HCT116 (cell line): Measurements from ENCODE around the gene ZMYM2. TPM values are rescaled to one million over a fixed set of nuclear protein-coding genes. Genes with fewer than 3 reads are reported as not detected.

Experiments
- ATAC-seq: fragments of 200-7000 bp; cut with Tn5 transposase; 2 replicates; pipeline ENCODE4 v1.9.1; 2020; ENCODE audit warnings: mild to moderate bottlenecking, moderate library complexity
- BruUV-seq: library from RNA; stranded (reverse); fragments of 400-500 nt; replicated peaks from 2 replicates; lab custom pipeline; 2021; lab: Mats Ljungman, UMichigan
- CTCF ChIA-PET: fragments of 300-600 bp; sonication (Branson Sonifier 250); formaldehyde crosslinking; loops from one replicate; lab custom pipeline; 2021; ENCODE audit warnings: antibody characterized with exemption; lab: Charles Lee
- POLR2A ChIA-PET: fragments of 300-600, 350-600 bp; sonication (Branson Sonifier 250); formaldehyde crosslinking; loops from one replicate; lab custom pipeline; 2021; ENCODE audit warnings: antibody characterized with exemption; lab: Charles Lee
- RAD21 ChIA-PET, 2 experiments: fragments of 300-600 bp; sonication (Branson Sonifier 250); formaldehyde crosslinking; loops; one replicate each; lab custom pipeline; 2023; ENCODE audit warnings: low total read pairs in 2 of 2; ENCODE audit not compliant: uncharacterized antibody in 2 of 2, unreplicated experiment in 2 of 2, low non-redundant PET in 1 of 2; lab: Charles Lee
- DNase-seq: peaks from one replicate; pipeline ENCODE4 v3.0.0-alpha.2; 2010; ENCODE audit warnings: low read depth, low spot score
- H2AFZ ChIP-seq: fragments of 200-600 bp; shearing (Covaris generic), sonication (generic); 2 replicates; pipeline ENCODE4 v1.6.1; 2017; ENCODE audit warnings: low read depth, mixed run types, mixed read lengths, antibody characterized with exemption, low read length; ENCODE audit not compliant: poor library complexity, severe bottlenecking
- H3K27ac ChIP-seq: 2 replicates; pipeline ENCODE4 v1.5.1; 2012; ENCODE audit warnings: low read depth, low read length
- H3K27me3 ChIP-seq: fragments of 200-600 bp; sonication (generic); 2 replicates; pipeline ENCODE4 v1.6.1; 2016; ENCODE audit warnings: mixed run types, low read length, mixed read lengths; ENCODE audit not compliant: insufficient read depth
- H3K36me3 ChIP-seq, 2 experiments: fragments of 200-500 bp in 1 of 2; fragments of 200-600 bp in 1 of 2; sonication (Bioruptor generic) in 1 of 2; sonication (generic) in 1 of 2; 2 replicates each; pipeline versions ENCODE4 v1.5.1 to v1.6.1; 2014 to 2016; ENCODE audit warnings: low read length in 2 of 2, inconsistent platforms in 1 of 2, mixed read lengths in 1 of 2, mixed run types in 1 of 2; ENCODE audit not compliant: insufficient read depth in 2 of 2, control insufficient read depth in 1 of 2
- H3K4me1 ChIP-seq, 2 experiments: fragments of 200-600 bp in 1 of 2; sonication (generic) in 1 of 2; 2 replicates each; pipeline versions ENCODE4 v1.5.1 to v1.6.1; 2012 to 2017; ENCODE audit warnings: low read length in 2 of 2, inconsistent platforms in 1 of 2, mild to moderate bottlenecking in 1 of 2, mixed read lengths in 1 of 2, mixed run types in 1 of 2, moderate library complexity in 1 of 2; ENCODE audit not compliant: insufficient read depth in 2 of 2, control insufficient read depth in 1 of 2
- H3K4me2 ChIP-seq: fragments of 200-600 bp; sonication (generic); 2 replicates; pipeline ENCODE4 v1.6.1; 2017; ENCODE audit warnings: mixed run types, low read length, mixed read lengths
- H3K4me3 ChIP-seq, 2 experiments: fragments of 200-600 bp in 1 of 2; sonication (generic) in 1 of 2; replicated peaks in 1 of 2; 2 replicates each; pipeline ENCODE4 v1.5.1; 2011 to 2016; ENCODE audit warnings: low read length in 2 of 2, control low read depth in 1 of 2, low read depth in 1 of 2, mild to moderate bottlenecking in 1 of 2, mixed read lengths in 1 of 2, mixed run types in 1 of 2
- H3K79me2 ChIP-seq: fragments of 200-600 bp; sonication (generic); 2 replicates; pipeline ENCODE4 v1.6.1; 2017; ENCODE audit warnings: mild to moderate bottlenecking, mixed run types, low read length, moderate library complexity, mixed read lengths; ENCODE audit not compliant: insufficient read depth
- H3K9ac ChIP-seq: fragments of 200-600 bp; sonication (generic); 2 replicates; pipeline ENCODE4 v1.6.1; 2016; ENCODE audit warnings: low read length, mixed read lengths
- H3K9me2 ChIP-seq: fragments of 200-600 bp; sonication (generic), shearing (Covaris generic); 2 replicates; pipeline ENCODE4 v1.6.1; 2017; ENCODE audit warnings: mixed run types, mild to moderate bottlenecking, moderate library complexity; ENCODE audit not compliant: insufficient read depth
- H3K9me3 ChIP-seq, 2 experiments: fragments of 200-500 bp in 1 of 2; fragments of 200-600 bp in 1 of 2; sonication (Bioruptor generic) in 1 of 2; sonication (generic) in 1 of 2; 2 replicates each; pipeline ENCODE4 v1.6.1; 2014 to 2017; ENCODE audit warnings: low read length in 2 of 2, mixed read lengths in 2 of 2, inconsistent platforms in 1 of 2, low read depth in 1 of 2, mild to moderate bottlenecking in 1 of 2, mixed run types in 1 of 2, moderate library complexity in 1 of 2; ENCODE audit not compliant: control insufficient read depth in 1 of 2, insufficient read depth in 1 of 2
- H4K20me1 ChIP-seq: fragments of 200-600 bp; sonication (generic), shearing (Covaris generic); 2 replicates; pipeline ENCODE4 v1.6.1; 2017; ENCODE audit warnings: mixed run types, mild to moderate bottlenecking, moderate library complexity; ENCODE audit not compliant: insufficient read depth
- ATF3 ChIP-seq: IDR thresholded peaks from 2 replicates; pipeline ENCODE4 v1.6.1; 2012
- CBX3 ChIP-seq: IDR thresholded peaks from 2 replicates; pipeline ENCODE4 v1.6.1; 2012; ENCODE audit warnings: low read depth
- CEBPB ChIP-seq: IDR thresholded peaks from 2 replicates; pipeline ENCODE4 v1.6.1; 2012; ENCODE audit warnings: low read depth
- EZH2 ChIP-seq: fragments of 200-600 bp; sonication (generic); IDR thresholded peaks from 2 replicates; pipeline ENCODE4 v1.6.1; 2017; ENCODE audit warnings: antibody characterized with exemption, mixed run types
- FOSL1 ChIP-seq: IDR thresholded peaks from 2 replicates; pipeline ENCODE4 v1.6.1; 2012; ENCODE audit warnings: low read depth
- POLR2A ChIP-seq: IDR thresholded peaks from 2 replicates; pipeline ENCODE4 v1.7.0; 2011; ENCODE audit warnings: borderline replicate concordance; ENCODE audit not compliant: insufficient read depth, insufficient read length; ENCODE audit errors: extremely low read depth
- RAD21 ChIP-seq: IDR thresholded peaks from 2 replicates; pipeline ENCODE4 v1.6.1; 2012; ENCODE audit warnings: low read depth, mild to moderate bottlenecking
- SIN3A ChIP-seq: IDR thresholded peaks from 2 replicates; pipeline ENCODE4 v1.6.1; 2012; ENCODE audit warnings: low read depth
- SP1 ChIP-seq: IDR thresholded peaks from 2 replicates; pipeline ENCODE4 v1.6.1; 2012; ENCODE audit warnings: low read depth
- SRF ChIP-seq: IDR thresholded peaks from 2 replicates; pipeline ENCODE4 v1.6.1; 2012; ENCODE audit warnings: low read depth
- ZNF274 ChIP-seq: fragments of 200-500 bp; sonication (Bioruptor generic); IDR thresholded peaks from 2 replicates; pipeline ENCODE4 v1.6.1; 2014; ENCODE audit warnings: mild to moderate bottlenecking, low read depth, low read length, inconsistent platforms
- intact Hi-C: fragments of 100-400 bp; cut with micrococcal nuclease; formaldehyde crosslinking; loops from 2 replicates; pipeline ENCODE4 v1.10.0; 2022
- total RNA-seq: library from RNA; stranded (reverse); gene quantifications from one replicate; pipeline ENCODE4 v1.2.1, GENCODE V29; 2021; ENCODE audit not compliant: unreplicated experiment
- TF ChIP-seq, protein P1 (sequence below), 3 experiments: fragments of 200-600 bp in 1 of 3; sonication (generic) in 1 of 3; IDR thresholded peaks in 2 of 3; conservative IDR thresholded peaks in 1 of 3; 2 replicates each; pipeline ENCODE4 v1.5.1; 2012 to 2017; ENCODE audit warnings: low read depth in 2 of 3, low read length in 2 of 3, antibody characterized with exemption in 1 of 3, borderline replicate concordance in 1 of 3, control low read depth in 1 of 3, mild to moderate bottlenecking in 1 of 3, mixed read lengths in 1 of 3, mixed run types in 1 of 3, moderate library complexity in 1 of 3; ENCODE audit not compliant: insufficient read depth in 1 of 3
- TF ChIP-seq, protein P2 (sequence below): IDR thresholded peaks from 2 replicates; pipeline ENCODE4 v1.6.1; 2012; ENCODE audit warnings: low read depth

The ZMYM2 gene
- total RNA-seq, 1 experiment from 2014 or later, result 53.0 TPM

DNA sequence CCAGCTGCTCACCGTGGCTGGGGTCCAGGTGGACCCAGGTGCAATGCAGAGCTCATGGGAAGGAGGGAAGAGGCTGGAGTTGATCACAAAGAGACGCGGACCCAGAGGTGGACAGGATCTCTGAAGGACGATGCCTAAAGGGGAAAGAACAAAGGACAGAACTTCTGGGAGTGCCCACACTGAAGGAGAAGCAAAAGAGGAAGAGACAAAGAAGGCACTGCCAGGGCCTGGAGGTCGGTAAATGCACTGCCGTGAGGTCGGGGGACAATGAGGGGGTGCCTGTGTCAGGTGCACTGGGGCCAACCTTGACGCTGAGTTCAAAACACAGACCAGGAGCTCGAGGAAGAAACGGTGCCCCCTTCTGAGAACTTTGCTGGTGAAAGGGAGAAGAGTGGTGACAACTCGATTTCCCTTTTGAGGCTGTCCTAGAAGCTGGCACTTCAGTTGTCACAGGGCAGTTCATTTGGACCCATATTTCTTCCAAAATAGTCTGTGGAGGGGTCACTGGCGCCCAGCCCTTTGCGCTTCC, 146.7 kb downstream of the ZMYM2 start:
- Histone ChIP-seq H3K36me3 (no peaks in the 10 kb centered on the region), H3K9me3 (no peaks in the 10 kb centered on the region), H3K27me3 (peaks cover 10% of the 10 kb centered on the region; the same call in 1 of the 2 replicates), H3K27ac (no peak overlapping the region), H4K20me1 (no peaks in the 10 kb centered on the region), H3K4me3 (no peak overlapping the region), H2AFZ (no peak overlapping the region), H3K9me2 (no peaks in the 10 kb centered on the region), H3K79me2 (no peaks in the 10 kb centered on the region), H3K4me2 (no peak overlapping the region), H3K9ac (no peak overlapping the region), H3K4me1 (no peaks in the 10 kb centered on the region)
- no TSS peak for BruUV-seq
- intact Hi-C loops, result no loop called here
- DNase-seq (no peak), ATAC-seq (no peak)
- ChIA-PET RAD21 (no interaction called here), POLR2A (interaction anchor here (0.8 kb wide), 1 partner anchor 82 kb away, joined by 3 read pairs; no protein-coding TSS in a partner anchor), CTCF (no interaction called here)
- TF ChIP-seq, protein P1, sequence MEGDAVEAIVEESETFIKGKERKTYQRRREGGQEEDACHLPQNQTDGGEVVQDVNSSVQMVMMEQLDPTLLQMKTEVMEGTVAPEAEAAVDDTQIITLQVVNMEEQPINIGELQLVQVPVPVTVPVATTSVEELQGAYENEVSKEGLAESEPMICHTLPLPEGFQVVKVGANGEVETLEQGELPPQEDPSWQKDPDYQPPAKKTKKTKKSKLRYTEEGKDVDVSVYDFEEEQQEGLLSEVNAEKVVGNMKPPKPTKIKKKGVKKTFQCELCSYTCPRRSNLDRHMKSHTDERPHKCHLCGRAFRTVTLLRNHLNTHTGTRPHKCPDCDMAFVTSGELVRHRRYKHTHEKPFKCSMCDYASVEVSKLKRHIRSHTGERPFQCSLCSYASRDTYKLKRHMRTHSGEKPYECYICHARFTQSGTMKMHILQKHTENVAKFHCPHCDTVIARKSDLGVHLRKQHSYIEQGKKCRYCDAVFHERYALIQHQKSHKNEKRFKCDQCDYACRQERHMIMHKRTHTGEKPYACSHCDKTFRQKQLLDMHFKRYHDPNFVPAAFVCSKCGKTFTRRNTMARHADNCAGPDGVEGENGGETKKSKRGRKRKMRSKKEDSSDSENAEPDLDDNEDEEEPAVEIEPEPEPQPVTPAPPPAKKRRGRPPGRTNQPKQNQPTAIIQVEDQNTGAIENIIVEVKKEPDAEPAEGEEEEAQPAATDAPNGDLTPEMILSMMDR (IDR thresholded peaks at IDR 0.05 in 2 of 3, conservative IDR thresholded peaks at IDR 0.05 in 1 of 3; ENCODE audit: borderline replicate concordance in 1 of 3, insufficient read depth in 1 of 3, low read depth in 2 of 3, low read length in 2 of 3), result no peak
- TF ChIP-seq POLR2A (no peak), EZH2 (no peak), CBX3 (no peak), RAD21 (no peak), CEBPB (no peak), SIN3A (no peak), ATF3 (no peak), FOSL1 (no peak), SRF (no peak), SP1 (no peak), ZNF274 (no peak)
- TF ChIP-seq, protein P2, sequence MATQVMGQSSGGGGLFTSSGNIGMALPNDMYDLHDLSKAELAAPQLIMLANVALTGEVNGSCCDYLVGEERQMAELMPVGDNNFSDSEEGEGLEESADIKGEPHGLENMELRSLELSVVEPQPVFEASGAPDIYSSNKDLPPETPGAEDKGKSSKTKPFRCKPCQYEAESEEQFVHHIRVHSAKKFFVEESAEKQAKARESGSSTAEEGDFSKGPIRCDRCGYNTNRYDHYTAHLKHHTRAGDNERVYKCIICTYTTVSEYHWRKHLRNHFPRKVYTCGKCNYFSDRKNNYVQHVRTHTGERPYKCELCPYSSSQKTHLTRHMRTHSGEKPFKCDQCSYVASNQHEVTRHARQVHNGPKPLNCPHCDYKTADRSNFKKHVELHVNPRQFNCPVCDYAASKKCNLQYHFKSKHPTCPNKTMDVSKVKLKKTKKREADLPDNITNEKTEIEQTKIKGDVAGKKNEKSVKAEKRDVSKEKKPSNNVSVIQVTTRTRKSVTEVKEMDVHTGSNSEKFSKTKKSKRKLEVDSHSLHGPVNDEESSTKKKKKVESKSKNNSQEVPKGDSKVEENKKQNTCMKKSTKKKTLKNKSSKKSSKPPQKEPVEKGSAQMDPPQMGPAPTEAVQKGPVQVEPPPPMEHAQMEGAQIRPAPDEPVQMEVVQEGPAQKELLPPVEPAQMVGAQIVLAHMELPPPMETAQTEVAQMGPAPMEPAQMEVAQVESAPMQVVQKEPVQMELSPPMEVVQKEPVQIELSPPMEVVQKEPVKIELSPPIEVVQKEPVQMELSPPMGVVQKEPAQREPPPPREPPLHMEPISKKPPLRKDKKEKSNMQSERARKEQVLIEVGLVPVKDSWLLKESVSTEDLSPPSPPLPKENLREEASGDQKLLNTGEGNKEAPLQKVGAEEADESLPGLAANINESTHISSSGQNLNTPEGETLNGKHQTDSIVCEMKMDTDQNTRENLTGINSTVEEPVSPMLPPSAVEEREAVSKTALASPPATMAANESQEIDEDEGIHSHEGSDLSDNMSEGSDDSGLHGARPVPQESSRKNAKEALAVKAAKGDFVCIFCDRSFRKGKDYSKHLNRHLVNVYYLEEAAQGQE, result no peak
